DOHH2 (cell line): ENCODE measurements around the gene DOCK9.

Source experiments
- CTCF ChIP-seq: fragments of 200-600 bp; sonication (generic); IDR thresholded peaks from one replicate; pipeline ENCODE4 v1.5.1; 2014; ENCODE audit warnings: antibody characterized with exemption, mild to moderate bottlenecking, low read depth, low read length; ENCODE audit not compliant: poor library complexity, severe bottlenecking
- EZH2phosphoT487 ChIP-seq: fragments of 200-600 bp; sonication (generic); IDR thresholded peaks from 2 replicates; pipeline ENCODE4 v1.6.1; 2017; ENCODE audit warnings: borderline replicate concordance, mild to moderate bottlenecking, antibody characterized with exemption, low read length, moderate library complexity, mixed read lengths

DNA sequence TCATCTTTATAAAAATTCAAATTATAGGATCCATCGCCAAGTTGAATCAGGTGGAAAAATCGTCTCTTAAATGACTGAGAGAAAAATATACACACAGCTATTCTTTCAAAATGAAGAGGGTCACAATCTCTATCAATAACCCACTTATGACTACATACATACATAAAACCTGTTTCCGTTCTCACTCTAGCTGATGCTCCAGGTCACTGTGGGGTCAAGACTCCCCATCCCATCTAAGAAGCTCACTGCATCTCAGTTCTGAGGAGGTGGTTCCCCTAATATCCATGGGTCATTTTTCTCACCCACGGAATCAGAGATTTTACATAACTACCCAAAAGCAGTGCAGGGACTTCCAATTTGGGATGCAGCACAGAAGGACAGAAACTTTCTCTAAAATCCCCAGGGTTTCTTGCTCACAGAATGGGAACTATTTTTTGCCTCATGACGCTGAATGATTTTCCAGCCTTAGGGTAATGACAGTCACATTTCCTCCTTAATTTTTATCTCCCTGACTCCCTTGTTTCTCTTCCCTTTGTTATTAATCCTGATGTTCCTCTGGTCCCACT, 56.8 kb downstream of the DOCK9 start:
- no peak for TF ChIP-seq CTCF
- no peak for TF ChIP-seq EZH2phosphoT487
